Right lobe of liver (tissue), 4 donors: Measurements from ENCODE around the gene SLC22A6.
"Not testable (repeated sequence)": the region's sequence is repeated elsewhere in the genome, so short reads cannot be mapped to it uniquely, and the experiment has no call there.

Experiments used
- CTCF ChIP-seq, 4 donors: fragments of 200-600 bp in 3 of 4; fragments of 450-650 bp in 1 of 4; IDR thresholded peaks; one replicate each; pipeline versions ENCODE4 v1.5.1 to v1.8.0; 2016 to 2022; ENCODE audit warnings: antibody characterized with exemption in 4 of 4, mild to moderate bottlenecking in 2 of 4
- POLR2A ChIP-seq: fragments of 450-650 bp; IDR thresholded peaks from one replicate; pipeline ENCODE4 v1.6.1; 2017; ENCODE audit warnings: antibody characterized with exemption, mild to moderate bottlenecking
- donor health status: DM: no; HTN: no; CAD: no.
- donor health status: DM: no; HTN: no; CAD: no.
- donor health status: DM: no; HTN: yes; CAD: no.

DNA sequence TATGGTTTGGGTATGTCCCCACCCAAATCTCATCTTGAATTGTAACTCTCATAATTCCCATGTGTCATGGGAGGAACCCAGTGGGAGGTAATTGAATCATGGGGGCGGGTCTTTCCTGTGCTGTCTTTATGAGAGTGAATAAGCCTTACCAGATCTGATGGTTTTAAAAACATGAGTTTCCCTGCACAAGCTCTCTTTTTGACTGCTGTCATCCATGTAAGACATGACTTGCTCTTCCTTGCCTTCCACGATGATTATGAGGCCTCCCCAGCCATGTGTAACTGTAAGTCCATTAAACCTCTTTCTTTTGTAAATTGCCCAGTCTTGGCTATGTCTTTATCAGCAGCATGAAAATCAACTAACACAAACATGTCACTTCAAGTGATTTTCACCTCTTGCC is 47.2 kb downstream of the SLC22A6 start:
- not testable (repeated sequence) for TF ChIP-seq CTCF (IDR thresholded peaks at IDR 0.05); POLR2A
